HG03439 (cell line): Measurements from ENCODE around the gene SPG11.
A peak's percentile ranks its signal among the peaks of the same experiment; 100 is the strongest.

Source experiments
- ATAC-seq: cut with Tn5 transposase; IDR thresholded peaks from one replicate; pipeline ENCODE4 v1.9.1; 2021; ENCODE audit warnings: mild to moderate bottlenecking, moderate library complexity; ENCODE audit not compliant: unreplicated experiment

SPG11 gene

GRCh38 chr15:44623178-44623577 lies 40.3 kb downstream of the SPG11 start:
- no peak for ATAC-seq

GRCh38 chr15:44620081-44620480 lies 43.4 kb downstream of the SPG11 start:
- no peak for ATAC-seq

DNA sequence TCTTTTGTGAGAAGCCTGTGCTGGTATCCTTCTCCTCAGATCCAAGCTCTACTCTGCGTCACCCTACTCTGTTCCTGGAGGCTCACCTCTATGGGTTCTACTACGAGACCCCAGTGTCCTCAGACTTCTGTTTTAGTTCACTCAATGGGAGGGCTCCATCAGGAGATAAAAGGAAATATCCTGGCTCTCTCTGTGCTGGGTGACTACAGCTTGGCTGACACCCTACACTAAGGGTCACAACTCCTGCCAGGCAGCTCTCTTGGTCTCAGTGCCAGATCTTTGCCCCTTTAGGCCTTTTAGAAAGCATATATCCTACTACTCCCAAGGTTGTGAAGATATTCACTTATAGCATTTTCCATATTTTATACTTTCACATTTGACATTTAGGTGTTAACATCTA lies 46.5 kb downstream of the SPG11 start:
- no peak for ATAC-seq

- no peak for ATAC-seq
Measured at GRCh38 chr15:44606740-44607139, 56.7 kb downstream of the SPG11 start.

- ATAC-seq = no peak
Measured at GRCh38 chr15:44603126-44603525, 60.3 kb downstream of the SPG11 start.

DNA sequence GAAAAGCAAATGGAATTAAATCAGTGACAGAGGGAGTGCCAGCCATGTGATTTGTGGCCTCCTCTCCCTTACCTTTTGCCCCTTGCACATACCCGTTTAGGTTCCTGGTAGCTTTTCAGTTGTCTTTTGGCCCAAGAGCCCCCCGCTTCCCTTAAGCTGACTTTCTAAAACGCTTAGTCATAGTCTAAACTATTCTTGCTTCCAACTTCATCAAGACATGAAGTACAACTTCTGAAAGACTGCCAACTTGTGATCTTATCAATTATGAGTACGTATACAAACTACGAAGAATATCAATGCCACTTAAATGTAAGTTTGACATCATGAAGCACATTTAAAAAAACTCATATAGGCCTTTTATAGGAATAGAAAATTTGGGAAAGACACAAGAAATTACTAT lies 64.6 kb downstream of the SPG11 start:
- ATAC-seq = no peak

DNA sequence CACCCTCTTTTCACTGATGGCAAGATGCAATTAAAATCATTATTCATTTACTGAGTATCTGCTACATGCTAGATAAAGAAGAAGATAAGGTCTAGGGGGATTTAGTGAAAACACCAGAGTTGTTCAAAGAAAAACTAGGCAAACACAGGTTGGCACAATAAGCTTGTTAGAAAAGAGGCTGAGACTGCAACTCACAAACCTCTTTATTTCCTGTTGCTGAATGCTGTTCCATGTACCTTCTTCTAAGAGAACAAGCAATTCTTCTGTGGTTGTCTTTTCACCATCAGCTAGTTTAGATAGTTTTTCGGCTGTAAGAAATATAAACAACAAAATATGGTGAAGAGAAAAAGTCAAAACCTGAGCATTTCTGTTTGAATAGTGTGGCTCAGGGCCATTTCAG lies 65.4 kb downstream of the SPG11 start:
- no peak for ATAC-seq

DNA sequence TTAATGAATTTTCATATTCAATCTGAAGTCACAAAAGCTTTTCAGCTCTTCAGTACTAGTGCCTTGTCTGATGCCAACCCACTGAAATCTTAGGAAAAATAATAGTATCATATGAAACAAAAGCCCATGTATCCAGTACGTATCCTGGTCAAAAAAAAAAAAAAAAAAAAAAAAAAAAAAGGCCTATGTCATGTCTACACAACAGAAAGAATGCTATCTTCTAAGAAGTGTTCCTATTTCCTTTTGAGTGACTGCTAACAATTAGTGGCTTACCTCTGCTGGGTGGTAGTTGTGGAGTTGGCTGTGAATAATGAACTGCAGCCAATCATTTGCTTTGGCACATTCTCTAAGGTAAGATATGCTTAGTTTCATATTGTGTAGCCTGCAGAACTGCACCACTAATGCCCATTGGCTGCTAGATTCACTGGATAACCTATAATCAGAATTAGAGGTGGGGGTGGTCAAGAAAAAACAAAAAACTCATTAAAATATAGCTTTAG lies 66.9 kb downstream of the SPG11 start:
- ATAC-seq = no peak

GRCh38 chr15:44595656-44596510 lies 67.6 kb downstream of the SPG11 start:
- ATAC-seq = peak; percentile 57

- ATAC-seq = no peak
Measured at GRCh38 chr15:44595246-44595645, 68.2 kb downstream of the SPG11 start.

DNA sequence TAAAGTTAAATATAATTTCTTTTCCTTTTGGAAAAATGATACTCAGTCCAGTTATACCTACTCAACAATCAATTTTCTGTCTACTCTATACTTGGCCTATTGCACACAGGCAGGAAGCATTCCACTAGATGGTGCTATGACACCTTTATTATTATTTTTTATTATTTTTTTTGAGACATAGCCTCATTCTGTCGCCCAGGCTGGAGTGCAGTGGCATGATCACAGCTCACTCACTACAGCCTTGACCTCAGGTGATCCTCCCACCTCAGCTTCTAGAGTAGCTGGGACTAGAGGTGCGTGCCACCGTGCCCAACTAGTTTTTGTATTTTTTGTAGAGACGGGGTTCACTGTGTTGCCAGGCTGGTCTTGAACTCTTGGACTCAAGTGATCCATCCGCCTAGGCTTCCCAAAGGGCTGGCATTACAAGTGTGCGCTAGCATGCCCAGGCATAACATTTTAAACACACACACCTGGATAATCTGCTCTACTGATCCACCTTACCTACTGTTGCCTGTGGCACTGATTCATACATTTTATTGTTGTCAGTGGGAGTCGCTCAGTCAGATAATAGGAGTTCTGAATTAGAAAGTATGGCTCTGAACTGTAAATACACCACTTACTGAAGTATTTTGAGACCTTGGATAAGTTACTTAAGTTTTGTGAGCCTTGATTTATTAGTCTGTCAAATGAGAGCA lies 70.3 kb downstream of the SPG11 start:
- ATAC-seq = no peak

DNA sequence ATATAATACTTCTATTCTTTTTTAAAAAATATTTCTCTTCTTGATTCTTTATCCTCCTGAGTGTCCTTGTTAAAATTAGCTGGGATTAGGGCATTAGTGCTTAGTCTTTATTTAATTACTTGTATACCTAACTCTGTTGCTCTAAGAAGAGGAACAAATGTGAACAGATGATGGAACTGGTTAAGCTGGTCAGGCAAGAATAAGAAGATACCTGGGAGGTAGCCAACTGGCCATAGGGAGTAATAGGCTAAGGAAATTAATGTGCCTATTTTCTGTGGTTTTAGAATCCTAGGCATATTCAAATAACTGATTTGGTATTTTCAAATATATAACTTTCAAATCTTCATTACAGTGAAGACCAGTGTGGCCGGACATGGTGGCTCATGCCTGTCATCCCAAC lies 72.1 kb downstream of the SPG11 start:
- ATAC-seq = no peak

GRCh38 chr15:44588541-44588940 lies 74.9 kb downstream of the SPG11 start:
- no peak for ATAC-seq

- ATAC-seq = no peak
Measured at GRCh38 chr15:44585633-44586032, 77.8 kb downstream of the SPG11 start.

DNA sequence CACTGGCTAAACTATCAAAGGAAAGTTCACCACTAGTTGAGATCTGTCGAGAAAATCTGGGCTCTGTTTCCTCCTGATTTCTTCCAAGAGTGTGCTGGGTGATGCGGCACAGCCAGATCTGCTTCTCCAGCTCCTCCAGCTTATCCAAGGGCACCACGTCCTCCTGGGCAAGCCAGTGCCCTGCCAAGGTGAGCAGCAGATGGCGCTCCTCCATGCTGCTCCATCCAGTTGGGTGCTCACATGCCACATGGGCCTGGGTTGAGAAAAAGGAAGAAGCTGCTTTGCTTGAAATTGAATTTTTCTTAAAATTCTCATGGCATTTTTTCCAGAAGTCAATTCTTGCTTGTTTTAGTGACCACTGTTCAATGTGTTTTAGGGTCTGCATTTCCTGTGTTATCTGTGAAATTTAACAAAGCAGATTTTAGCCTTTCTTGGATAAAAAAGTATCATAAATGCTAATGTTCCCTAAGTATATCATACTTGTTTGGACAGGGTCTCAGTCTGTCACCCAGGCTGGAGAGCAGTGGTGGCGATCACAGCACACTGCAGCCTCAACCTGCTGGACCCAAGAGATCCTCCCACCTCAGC lies 79.2 kb downstream of the SPG11 start:
- ATAC-seq = no peak

GRCh38 chr15:44580105-44580504 lies 83.4 kb downstream of the SPG11 start:
- ATAC-seq = no peak

DNA sequence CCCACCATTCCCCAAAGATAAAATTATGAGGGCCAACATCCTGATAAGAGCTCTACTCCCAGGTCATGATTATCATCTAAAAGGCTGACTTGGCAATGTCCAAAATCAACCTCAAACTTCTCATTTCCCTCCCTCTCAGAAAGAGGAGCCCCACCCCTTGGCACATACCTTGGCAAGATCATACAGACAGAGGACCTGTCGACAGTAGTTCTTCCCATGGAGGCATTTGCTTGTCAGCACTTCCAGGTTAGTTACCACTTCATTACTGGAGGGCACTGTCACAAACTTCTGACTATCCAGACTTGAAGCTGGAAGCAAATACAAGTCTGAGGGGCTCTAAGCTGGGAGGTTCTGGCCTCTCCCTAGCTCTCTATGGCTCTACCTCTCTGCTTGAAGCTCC lies 88.7 kb downstream of the SPG11 start:
- no peak for ATAC-seq

DNA sequence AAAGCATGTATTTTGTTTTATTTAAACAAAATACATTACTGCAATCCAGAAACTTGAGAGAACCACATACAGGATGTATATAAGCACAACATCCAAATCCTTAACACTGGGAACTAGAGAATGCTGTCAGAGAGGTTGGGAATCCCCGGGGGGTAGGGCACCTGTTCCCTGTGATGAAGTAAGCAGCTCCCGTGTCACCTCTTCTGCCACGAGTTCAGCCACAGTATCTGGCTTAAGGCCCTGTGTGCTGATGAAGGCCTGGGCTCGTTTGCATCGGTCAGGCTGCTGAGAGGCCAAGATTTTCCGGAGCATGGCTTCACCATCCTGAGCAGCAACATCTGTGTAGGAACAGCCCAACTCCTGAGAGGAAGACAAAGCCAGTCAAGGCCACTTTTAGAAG lies 90.1 kb downstream of the SPG11 start:
- ATAC-seq = no peak

- ATAC-seq = no peak
Measured at GRCh38 chr15:44570361-44570760, 93.1 kb downstream of the SPG11 start.

DNA sequence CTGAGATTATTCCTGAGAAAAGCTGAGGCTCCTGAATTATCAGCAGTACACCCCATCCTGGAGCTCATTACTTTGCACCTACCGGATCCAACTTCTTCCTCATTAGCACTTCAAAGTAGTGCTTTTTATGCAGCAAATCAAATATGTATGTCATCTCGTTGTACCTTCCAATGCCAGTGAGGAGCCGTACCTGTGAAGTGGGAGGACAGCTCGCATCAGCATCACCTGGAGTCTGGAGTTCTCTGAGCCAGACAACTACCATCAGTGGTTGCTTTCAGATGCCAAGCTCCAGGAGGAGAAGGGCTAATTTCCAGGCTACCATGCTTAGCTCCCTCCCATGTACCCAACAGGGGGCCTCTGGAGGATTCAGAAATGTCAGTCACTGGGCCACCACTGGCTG lies 94.1 kb downstream of the SPG11 start:
- ATAC-seq = no peak

DNA sequence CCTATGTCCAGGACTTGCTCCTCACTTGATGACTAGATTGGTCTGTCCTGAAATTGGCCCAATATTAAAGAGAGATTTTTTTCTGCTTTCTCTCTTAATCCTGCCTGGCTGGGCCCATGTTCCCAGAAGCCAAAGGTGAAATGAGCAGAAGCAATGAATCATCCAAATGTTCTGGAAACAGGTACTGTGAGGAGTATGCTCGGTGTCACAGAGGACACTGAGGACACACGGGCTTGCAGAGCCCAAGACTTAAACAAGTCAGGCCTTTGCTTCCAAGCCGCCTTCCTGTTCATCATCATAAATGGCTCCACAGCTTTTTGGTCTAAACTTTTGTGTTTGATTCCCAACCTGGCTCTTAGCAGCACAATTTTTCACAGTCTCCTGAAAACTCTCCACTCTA lies 95.1 kb downstream of the SPG11 start:
- ATAC-seq = no peak

DNA sequence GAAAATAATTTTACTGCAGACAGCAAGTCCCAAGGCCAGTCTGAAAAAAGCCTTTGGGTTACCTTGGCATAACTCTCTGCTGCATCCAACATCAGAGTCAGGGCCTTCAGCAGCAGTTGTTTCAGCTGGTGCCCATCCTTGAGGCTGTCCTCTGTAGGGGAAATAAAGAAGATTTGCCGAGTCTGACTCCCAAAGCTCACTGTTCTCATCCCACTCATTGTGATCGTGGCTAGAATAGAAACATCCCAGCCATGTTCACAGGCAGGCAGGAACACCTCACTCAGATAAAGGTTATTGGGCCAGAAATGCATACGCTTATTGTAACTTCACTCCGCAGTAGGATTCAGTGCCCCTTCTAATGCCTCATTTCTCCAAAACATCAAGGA lies 97.3 kb downstream of the SPG11 start:
- ATAC-seq = no peak
